Measurements from ENCODE around the gene UBE2H. TPM values are rescaled to one million over a fixed set of nuclear protein-coding genes. Genes with fewer than 3 reads are reported as not detected.

The UBE2H gene
- total RNA-seq, 1 experiment from 2014 or later: 75.1 TPM

- Mint-ChIP-seq H3K27me3 (ENCODE audit: low read depth) (no peaks in the 10 kb centered on the region), H3K27ac (no peak overlapping the region), H3K4me1 (peaks cover 3 to 11% of the 10 kb centered on the region in 2 experiments; a peak in 3 of 4 replicates), H3K9me3 (no peaks in the 10 kb centered on the region), H3K36me3 (ENCODE audit: insufficient read depth in 1 of 3, low read depth in 3 of 3) (peaks cover 3 to 22% (median 20%) of the 10 kb centered on the region in 3 experiments; a peak in 6 of 7 replicates), H3K4me3 (no peak overlapping the region)
- no peak overlapping the region for H4K5ac ChIP-seq (ENCODE audit: insufficient read length, low read depth, low read length)
- H2BK15ac ChIP-seq (ENCODE audit: low read depth, low read length): no peak overlapping the region
- no peaks in the 10 kb centered on the region for H3K4me1 ChIP-seq (ENCODE audit: insufficient read depth, low read length)
- H2BK120ac ChIP-seq (ENCODE audit: low read depth, low read length, poor library complexity, severe bottlenecking): no peak overlapping the region
- H3T11ph ChIP-seq (ENCODE audit: low read length): no peak overlapping the region
- H3K18ac ChIP-seq (ENCODE audit: insufficient read length, low read depth, low read length): no peak overlapping the region
- H3K27me3 ChIP-seq (ENCODE audit: insufficient read depth, low read length): no peaks in the 10 kb centered on the region
- no peak overlapping the region for H3K23ac ChIP-seq (ENCODE audit: insufficient read length, low read depth, low read length)
- no peak overlapping the region for H3K9ac ChIP-seq (ENCODE audit: extremely low read depth, insufficient read length, low read length)
- no peak overlapping the region for H3K4me2 ChIP-seq (ENCODE audit: insufficient read depth, insufficient read length, low read length)
- no peaks in the 10 kb centered on the region for H3K23me2 ChIP-seq (ENCODE audit: insufficient read length, low read depth, low read length, poor library complexity, severe bottlenecking)
- no peak overlapping the region for H4K8ac ChIP-seq (replicated peaks; ENCODE audit: insufficient read length, low read depth, low read length)
- H3K4ac ChIP-seq (ENCODE audit: low read depth, low read length): no peak overlapping the region
- no peak overlapping the region for H2BK12ac ChIP-seq (ENCODE audit: insufficient read length, low read depth, low read length)
- H3K79me1 ChIP-seq (ENCODE audit: insufficient read depth, low read depth, low read length, poor library complexity, severe bottlenecking): peaks cover 8% of the 10 kb centered on the region
- no peak overlapping the region for H2AFZ ChIP-seq (ENCODE audit: low read length)
- H3K27ac ChIP-seq (ENCODE audit: insufficient read length, low read depth, low read length): no peak overlapping the region
- no peak for DNase-seq
- no peak overlapping the region for H2BK20ac ChIP-seq (ENCODE audit: low read depth, low read length, poor library complexity, severe bottlenecking)
- no peak overlapping the region for H4K91ac ChIP-seq (ENCODE audit: insufficient read length, low read depth, low read length)
- no peaks in the 10 kb centered on the region for H3K9me3 ChIP-seq (ENCODE audit: control insufficient read depth, low read depth, low read length)
- no peak overlapping the region for H2AK5ac ChIP-seq (ENCODE audit: insufficient read length, low read length)
- H2BK5ac ChIP-seq (ENCODE audit: insufficient read length, low read length): no peak overlapping the region
- H3K79me2 ChIP-seq (ENCODE audit: insufficient read depth, low read length): peaks cover 4% of the 10 kb centered on the region; the same call in 1 of the 2 replicates
- no peaks in the 10 kb centered on the region for H4K20me1 ChIP-seq (ENCODE audit: control insufficient read depth, insufficient read depth, insufficient read length)
- WGBS (ENCODE audit: extremely low coverage, insufficient read length, low lambda C conversion rate): no CpG with 5 or more reads among the region's 4 CpGs
- H3K14ac ChIP-seq (ENCODE audit: insufficient read depth, low read length): no peak overlapping the region
- H3K56ac ChIP-seq (ENCODE audit: insufficient read length, low read depth, low read length): no peak overlapping the region
- no peak for TF ChIP-seq CTCF (conservative IDR thresholded peaks at IDR 0.05)
These were observed 28.2 kb downstream of the UBE2H start for GRCh38 chr7:129924602-129925001.
